ENCODE results near the gene ADA.
"Not testable (repeated sequence)": the region's sequence is repeated elsewhere in the genome, so short reads cannot be mapped to it uniquely, and the experiment has no call there.

The ADA gene

GRCh38 chr20:44678990-44679611 lies 27.6 kb upstream of the ADA start:
- no peak for DNase-seq (ENCODE audit: low read depth in 2 of 2)

GRCh38 chr20:44678242-44678641 lies 26.7 kb upstream of the ADA start:
- no peak for DNase-seq (ENCODE audit: low read depth in 2 of 2)

- not testable (repeated sequence) for DNase-seq (ENCODE audit: low read depth in 2 of 2)
Observed at GRCh38 chr20:44672318-44672902, 20.9 kb upstream of the ADA start.

- DNase-seq (ENCODE audit: low read depth in 2 of 2): peak; percentile 21 to 63
Observed at GRCh38 chr20:44671541-44671940, 20.0 kb upstream of the ADA start.

- not testable (repeated sequence) for DNase-seq (ENCODE audit: low read depth in 2 of 2)
Observed at GRCh38 chr20:44670851-44671250, 19.4 kb upstream of the ADA start.

- DNase-seq (ENCODE audit: low read depth in 2 of 2): no peak
Observed at GRCh38 chr20:44666066-44666465, 14.6 kb upstream of the ADA start.

GRCh38 chr20:44664131-44664530 lies 12.6 kb upstream of the ADA start:
- no peak for DNase-seq (ENCODE audit: low read depth in 2 of 2)

- DNase-seq (ENCODE audit: low read depth in 2 of 2): no peak
Observed at GRCh38 chr20:44662261-44662660, 10.8 kb upstream of the ADA start.

GRCh38 chr20:44660581-44660980 lies 9.1 kb upstream of the ADA start:
- DNase-seq (ENCODE audit: low read depth in 2 of 2): no peak

DNA sequence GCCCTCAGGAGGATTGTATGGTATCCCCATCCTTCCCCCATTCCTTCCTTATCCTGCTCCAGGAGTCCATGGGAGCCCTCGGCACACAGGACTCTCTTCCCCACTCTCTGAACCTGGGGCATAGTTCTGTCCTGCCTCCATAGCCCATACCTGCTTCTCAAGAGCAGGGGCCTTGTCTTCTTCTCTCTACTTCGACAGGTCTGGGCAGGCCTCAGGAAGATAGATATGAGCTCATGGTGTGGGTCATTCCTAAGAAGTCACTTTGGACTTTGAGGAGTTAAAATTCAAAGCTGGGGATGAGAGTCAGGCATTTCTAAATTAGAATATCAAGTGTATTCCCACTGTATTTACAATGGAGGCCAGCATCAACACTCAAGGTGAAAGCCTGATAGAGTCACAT lies 8.4 kb upstream of the ADA start:
- no peak for DNase-seq (ENCODE audit: low read depth in 2 of 2)

DNA sequence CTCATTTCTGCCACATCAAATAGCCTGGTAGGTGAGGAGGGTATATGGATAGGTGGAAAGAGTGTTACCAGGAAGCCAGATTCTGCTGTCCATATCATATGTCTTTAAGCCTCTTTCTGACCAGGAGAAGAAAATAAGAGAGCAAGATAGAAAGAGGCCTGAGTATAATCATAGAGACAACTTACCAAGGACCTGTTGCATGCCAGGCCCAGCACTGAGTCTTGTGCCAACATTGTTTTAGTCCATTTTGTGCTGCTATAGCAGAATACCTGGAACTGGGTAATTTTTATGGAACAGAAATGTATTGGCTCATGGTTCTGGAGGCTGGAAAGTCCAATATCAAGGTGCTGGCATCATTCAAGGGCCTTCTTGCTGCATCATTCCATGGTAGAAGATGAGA lies 7.3 kb upstream of the ADA start:
- DNase-seq (ENCODE audit: low read depth in 2 of 2): no peak

- DNase-seq (ENCODE audit: low read depth in 2 of 2): no peak
Observed at GRCh38 chr20:44657875-44658274, 6.4 kb upstream of the ADA start.

- DNase-seq (ENCODE audit: low read depth in 2 of 2): no peak
Observed at GRCh38 chr20:44656448-44656847, 4.9 kb upstream of the ADA start.

GRCh38 chr20:44654210-44654609 lies 2.7 kb upstream of the ADA start:
- DNase-seq (ENCODE audit: low read depth in 2 of 2): not testable (repeated sequence)

GRCh38 chr20:44653546-44653945 lies 2.0 kb upstream of the ADA start:
- no peak for DNase-seq (ENCODE audit: low read depth in 2 of 2)

- DNase-seq (ENCODE audit: low read depth in 2 of 2): no peak
Observed at GRCh38 chr20:44651434-44651683, 140 bp downstream of the ADA start.

DNA sequence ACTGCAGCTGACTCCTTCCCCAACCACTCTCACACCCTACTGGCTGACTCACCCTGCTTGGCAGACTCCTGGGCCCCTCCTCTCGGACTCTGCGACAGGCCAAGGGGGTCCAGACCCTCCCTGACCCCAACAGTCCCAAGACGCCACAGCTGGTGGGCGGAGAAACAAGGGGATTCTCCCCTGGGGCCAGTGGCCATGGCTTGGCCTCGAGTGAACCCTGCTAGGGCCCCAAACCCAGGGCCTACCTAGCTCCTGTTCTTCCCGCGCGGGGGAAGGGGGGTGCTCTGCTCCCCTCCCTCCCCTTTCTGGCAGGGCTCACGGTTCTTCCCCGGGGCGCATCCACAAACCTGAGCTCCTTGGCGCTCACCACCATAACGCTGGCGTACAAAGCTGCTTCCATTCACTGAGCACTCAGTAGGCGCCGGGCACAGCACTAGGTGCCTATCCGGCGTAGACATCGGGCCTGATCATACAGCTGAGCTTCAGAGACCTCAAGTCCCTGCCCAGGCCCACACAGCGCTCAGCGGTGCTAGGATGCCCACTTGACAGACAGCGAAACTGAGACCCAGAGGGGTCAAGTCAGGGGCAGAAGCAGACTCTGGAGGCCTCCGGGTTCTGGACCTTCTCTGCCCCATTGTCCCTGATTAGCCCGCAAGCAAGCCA lies 597 bp downstream of the ADA start:
- DNase-seq (ENCODE audit: low read depth in 2 of 2): peak in 1 of 2 donors; percentile 27

GRCh38 chr20:44649976-44650375 lies 1.5 kb downstream of the ADA start:
- DNase-seq (ENCODE audit: low read depth in 2 of 2): no peak

DNA sequence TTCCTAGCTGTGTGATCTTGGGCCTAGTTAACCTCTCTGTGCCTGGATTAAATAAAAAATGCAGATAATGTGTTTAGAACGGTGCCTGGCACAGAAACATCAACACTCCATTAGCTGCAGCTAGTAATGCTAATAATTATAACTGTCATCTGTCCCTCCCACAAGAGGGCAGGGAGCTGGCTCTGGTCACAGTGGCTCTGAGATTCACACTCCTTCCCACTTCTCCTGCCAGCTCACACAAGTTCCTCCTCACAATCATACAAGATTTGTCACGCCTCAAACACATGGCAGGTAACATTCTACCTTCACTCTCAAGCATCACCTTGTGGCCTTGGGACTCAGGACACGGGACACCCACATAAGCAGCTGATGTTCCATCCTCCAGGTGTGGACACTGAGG lies 2.4 kb downstream of the ADA start:
- no peak for DNase-seq (ENCODE audit: low read depth in 2 of 2)

DNA sequence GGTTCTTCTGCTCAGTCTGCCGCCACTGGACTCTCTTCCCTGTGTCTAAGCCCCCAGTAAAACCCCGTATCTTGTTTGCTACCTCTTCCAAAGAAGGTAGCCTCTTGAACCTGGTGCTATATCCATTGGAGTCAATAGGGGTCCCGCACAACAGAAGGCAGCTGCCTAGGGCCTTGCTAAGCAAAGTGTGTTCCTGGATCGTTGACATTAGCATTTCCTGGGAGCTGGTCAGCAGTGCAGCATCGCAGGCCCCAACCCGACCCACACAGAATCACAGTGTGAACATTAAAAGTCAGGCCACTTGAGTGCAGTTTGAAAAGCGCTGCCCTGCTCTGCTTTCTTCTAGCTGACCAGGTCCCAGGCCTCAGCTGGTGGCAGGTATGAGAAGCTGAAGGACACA lies 2.9 kb downstream of the ADA start:
- no peak for DNase-seq (ENCODE audit: low read depth in 2 of 2)

DNA sequence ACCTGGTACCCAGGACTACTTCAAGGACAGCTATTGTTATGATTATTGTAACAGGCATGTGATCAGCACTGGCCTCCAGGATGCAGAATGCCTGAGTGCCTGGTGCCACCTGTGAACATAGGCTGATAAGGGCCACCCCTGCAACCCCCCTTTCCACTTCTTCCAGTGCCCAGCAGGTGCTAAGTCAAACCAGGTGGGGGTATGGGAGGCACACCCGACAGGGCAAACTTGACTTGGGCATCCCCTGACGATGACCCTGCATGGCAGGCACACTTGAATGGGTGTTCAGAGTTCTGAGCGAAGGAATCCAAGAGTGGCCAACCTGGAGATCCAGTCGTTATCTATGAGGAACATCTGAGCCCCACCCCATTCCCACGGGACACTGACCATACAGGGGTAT lies 3.4 kb downstream of the ADA start:
- DNase-seq (ENCODE audit: low read depth in 2 of 2): no peak

- no peak for DNase-seq (ENCODE audit: low read depth in 2 of 2)
Observed at GRCh38 chr20:44646641-44647274, 4.7 kb downstream of the ADA start.

DNA sequence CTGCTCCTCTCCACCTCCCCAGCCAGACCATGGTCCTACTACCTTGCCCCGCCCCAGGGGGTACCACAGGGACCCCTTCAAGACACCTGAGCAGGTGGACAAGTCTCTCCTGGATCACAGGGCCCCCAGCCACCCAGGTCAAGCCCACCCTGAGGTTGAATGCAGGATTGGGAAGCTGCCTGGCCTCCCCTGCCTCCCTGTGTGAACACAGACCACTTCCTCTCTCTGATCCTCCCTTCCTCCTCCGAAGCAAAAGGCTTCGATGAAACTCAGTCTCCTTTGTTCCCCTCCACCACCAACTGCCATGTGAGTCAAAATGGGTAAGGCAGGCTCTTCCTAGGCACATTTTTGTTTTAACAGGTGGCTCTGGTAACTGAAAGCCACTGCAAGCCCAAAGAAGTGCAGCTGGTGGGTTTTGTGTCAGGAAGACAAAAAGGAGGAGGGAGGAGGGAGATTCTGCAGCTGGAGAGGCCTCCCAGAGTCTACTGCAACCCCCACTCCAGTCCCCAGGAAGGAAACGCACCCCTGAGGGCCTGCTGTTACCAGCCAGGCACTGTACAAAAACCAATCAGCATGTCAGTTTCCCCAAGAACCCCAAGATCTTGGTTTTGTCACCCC lies 5.4 kb downstream of the ADA start:
- no peak for DNase-seq (ENCODE audit: low read depth in 2 of 2)
